BLaER1 (cell line): ENCODE measurements around the gene TENM4.
A peak's percentile ranks its signal among the peaks of the same experiment; 100 is the strongest.

Experiments used
- H3K27ac ChIP-seq: shearing (Covaris generic); formaldehyde crosslinking; 2 replicates; pipeline ENCODE4 v1.8.1; 2022
- H3K27me3 ChIP-seq: shearing (Covaris generic); formaldehyde crosslinking; 2 replicates; pipeline ENCODE4 v1.8.1; 2022
- H3K36me3 ChIP-seq: shearing (Covaris generic); formaldehyde crosslinking; 2 replicates; pipeline ENCODE4 v1.8.1; 2022
- H3K4me1 ChIP-seq: shearing (Covaris generic); formaldehyde crosslinking; 2 replicates; pipeline ENCODE4 v1.8.1; 2022
- H3K4me2 ChIP-seq: shearing (Covaris generic); formaldehyde crosslinking; 2 replicates; pipeline ENCODE4 v1.8.1; 2022
- H3K4me3 ChIP-seq: shearing (Covaris generic); formaldehyde crosslinking; 2 replicates; pipeline ENCODE4 v1.8.1; 2022
- H3K9ac ChIP-seq: shearing (Covaris generic); formaldehyde crosslinking; 2 replicates; pipeline ENCODE4 v1.8.1; 2022
- H3K9me3 ChIP-seq: shearing (Covaris generic); formaldehyde crosslinking; 2 replicates; pipeline ENCODE4 v1.8.1; 2022
- H4K20me1 ChIP-seq: shearing (Covaris generic); formaldehyde crosslinking; 2 replicates; pipeline ENCODE4 v1.8.1; 2022
- Cebpa-rat ChIP-seq: shearing (Covaris generic); IDR thresholded peaks from 2 replicates; pipeline ENCODE4 v1.8.1; 2022

The TENM4 gene

GRCh38 chr11:78850078-78850477, 590.8 kb downstream of the TENM4 start:
- H3K4me3 ChIP-seq: no peak overlapping the region

DNA sequence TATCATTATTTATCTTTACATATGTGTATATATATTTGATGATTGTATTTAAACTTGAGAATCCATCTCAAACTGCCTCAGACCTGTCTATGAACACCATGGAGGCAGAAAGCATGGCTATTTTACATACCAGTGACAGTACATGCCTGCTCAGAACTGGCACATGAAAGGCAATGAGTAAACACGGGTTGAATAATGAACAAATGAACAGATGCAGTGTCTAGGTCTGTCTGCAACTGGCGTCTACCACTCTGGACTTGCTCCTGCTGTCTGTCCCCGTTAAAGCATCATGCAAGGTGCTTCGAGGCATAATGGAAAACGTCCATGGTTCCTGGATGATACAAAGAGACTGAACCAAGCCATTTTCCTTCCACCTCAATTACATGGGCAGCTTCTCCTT, 594.6 kb downstream of the TENM4 start:
- 0 out of 2 replicates have a peak, but pooled peaks cover 4% of the 10 kb centered on the region for H3K36me3 ChIP-seq
- no peaks in the 10 kb centered on the region for H3K27me3 ChIP-seq
- no peak overlapping the region for H3K4me3 ChIP-seq
- TF ChIP-seq Cebpa-rat: no peak
- no peaks in the 10 kb centered on the region for H4K20me1 ChIP-seq
- H3K9me3 ChIP-seq: no peaks in the 10 kb centered on the region
- H3K27ac ChIP-seq: no peak overlapping the region
- no peak overlapping the region for H3K9ac ChIP-seq
- H3K4me2 ChIP-seq: no peak overlapping the region
- no peaks in the 10 kb centered on the region for H3K4me1 ChIP-seq

More at GRCh38 chr11:78850078-78850477, 590.8 kb downstream of the TENM4 start:
- no peaks in the 10 kb centered on the region for H4K20me1 ChIP-seq
- no peak overlapping the region for H3K27ac ChIP-seq
- no peaks in the 10 kb centered on the region for H3K9me3 ChIP-seq
- H3K27me3 ChIP-seq: no peaks in the 10 kb centered on the region
- peaks cover 9% of the 10 kb centered on the region for H3K4me1 ChIP-seq
- no peak overlapping the region for H3K9ac ChIP-seq
- TF ChIP-seq Cebpa-rat: no peak
- no peak overlapping the region for H3K4me2 ChIP-seq
- H3K36me3 ChIP-seq: peaks cover 22% of the 10 kb centered on the region

DNA sequence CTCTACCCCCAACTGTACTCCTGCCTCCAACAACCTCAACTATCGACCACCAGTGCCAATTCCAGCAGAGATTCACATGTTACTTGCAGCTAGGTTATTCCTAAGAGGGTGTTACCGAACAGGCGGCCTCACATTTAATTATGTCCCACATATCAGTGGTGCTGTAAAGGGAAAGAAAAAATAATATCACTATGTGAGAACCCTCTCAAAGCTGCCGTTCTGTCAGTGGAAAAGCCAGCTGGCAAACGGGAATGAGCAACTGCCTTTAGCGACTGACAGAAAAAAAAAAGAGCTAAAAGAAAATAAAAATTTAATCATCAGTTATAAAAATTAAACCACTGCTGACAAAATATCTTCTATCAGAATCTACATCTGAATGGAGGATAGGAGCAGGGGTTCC, 595.3 kb downstream of the TENM4 start:
- H3K9ac ChIP-seq: no peak overlapping the region
- H3K27ac ChIP-seq: no peak overlapping the region
- H3K4me1 ChIP-seq: no peaks in the 10 kb centered on the region
- no peak overlapping the region for H3K4me3 ChIP-seq
- H3K9me3 ChIP-seq: no peaks in the 10 kb centered on the region
- H3K36me3 ChIP-seq: no peaks in the 10 kb centered on the region
- H3K27me3 ChIP-seq: no peaks in the 10 kb centered on the region
- no peak overlapping the region for H3K4me2 ChIP-seq
- TF ChIP-seq Cebpa-rat: no peak
- no peaks in the 10 kb centered on the region for H4K20me1 ChIP-seq

DNA sequence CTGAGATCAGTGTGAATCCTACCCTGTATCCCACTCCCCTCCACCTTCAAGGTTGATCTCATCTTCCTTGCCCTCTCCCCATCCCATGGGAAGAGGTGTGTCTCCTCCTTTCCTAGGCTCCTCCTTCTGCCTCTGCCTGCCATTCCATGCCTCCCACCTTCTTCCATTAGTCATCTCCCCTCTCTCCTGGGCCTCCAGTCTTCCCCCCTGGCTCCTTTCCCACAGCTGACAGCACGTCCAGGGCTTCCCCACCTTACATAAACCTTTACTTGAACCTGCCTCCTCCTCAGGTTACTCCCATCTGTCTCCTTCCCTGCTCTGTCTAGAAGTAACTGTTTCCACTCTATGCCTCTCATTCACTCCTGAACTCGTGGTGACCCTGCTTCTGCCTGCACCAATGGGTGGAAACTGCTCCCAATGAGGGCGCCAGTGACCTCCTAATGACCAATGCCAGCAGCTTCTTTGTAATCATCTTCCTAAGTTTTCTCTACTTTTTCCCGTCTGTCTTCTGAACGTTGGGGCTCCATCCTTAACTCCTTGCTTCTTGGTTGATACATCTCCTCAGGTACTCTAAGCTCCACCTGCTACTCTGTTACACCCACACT, 599.3 kb downstream of the TENM4 start:
- Histone ChIP-seq H3K4me2 (no peak overlapping the region), H3K9me3 (no peaks in the 10 kb centered on the region), H3K4me1 (no peaks in the 10 kb centered on the region), H3K4me3 (no peak overlapping the region), H3K27ac (no peak overlapping the region), H4K20me1 (no peaks in the 10 kb centered on the region), H3K36me3 (no peaks in the 10 kb centered on the region), H3K9ac (no peak overlapping the region), H3K27me3 (no peaks in the 10 kb centered on the region)
- TF ChIP-seq Cebpa-rat: no peak

DNA sequence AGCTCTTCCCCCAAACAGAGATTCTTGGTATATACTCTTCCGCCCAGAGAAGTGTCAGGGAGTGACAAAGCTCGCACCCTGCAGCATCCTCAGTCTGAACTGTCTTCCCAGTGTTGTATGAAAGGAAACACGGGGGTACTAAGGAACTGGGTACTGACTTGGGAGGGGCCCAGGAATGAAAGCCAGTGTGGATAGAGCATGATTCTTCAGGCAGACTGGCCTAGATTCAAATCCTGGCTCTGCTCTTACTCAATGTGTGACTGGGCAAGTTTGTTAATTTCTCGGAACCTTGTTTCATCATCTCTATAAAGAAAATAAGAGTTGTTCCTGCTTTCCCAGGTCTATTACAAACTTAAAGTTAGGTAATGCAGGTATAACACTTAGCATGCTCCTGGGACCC, 600.2 kb downstream of the TENM4 start:
- no peak overlapping the region for H3K9ac ChIP-seq
- no peaks in the 10 kb centered on the region for H4K20me1 ChIP-seq
- H3K9me3 ChIP-seq: no peaks in the 10 kb centered on the region
- no peaks in the 10 kb centered on the region for H3K36me3 ChIP-seq
- no peaks in the 10 kb centered on the region for H3K4me1 ChIP-seq
- H3K27ac ChIP-seq: no peak overlapping the region
- no peak for TF ChIP-seq Cebpa-rat
- H3K27me3 ChIP-seq: no peaks in the 10 kb centered on the region
- H3K4me3 ChIP-seq: no peak overlapping the region
- no peak overlapping the region for H3K4me2 ChIP-seq

GRCh38 chr11:78840200-78840599, 600.6 kb downstream of the TENM4 start:
- Histone ChIP-seq H3K27me3 (no peaks in the 10 kb centered on the region), H3K27ac (no peak overlapping the region), H3K4me1 (peaks cover 4% of the 10 kb centered on the region), H3K9me3 (no peaks in the 10 kb centered on the region), H3K36me3 (no peaks in the 10 kb centered on the region), H3K9ac (no peak overlapping the region), H3K4me3 (no peak overlapping the region), H3K4me2 (no peak overlapping the region), H4K20me1 (no peaks in the 10 kb centered on the region)
- no peak for TF ChIP-seq Cebpa-rat

DNA sequence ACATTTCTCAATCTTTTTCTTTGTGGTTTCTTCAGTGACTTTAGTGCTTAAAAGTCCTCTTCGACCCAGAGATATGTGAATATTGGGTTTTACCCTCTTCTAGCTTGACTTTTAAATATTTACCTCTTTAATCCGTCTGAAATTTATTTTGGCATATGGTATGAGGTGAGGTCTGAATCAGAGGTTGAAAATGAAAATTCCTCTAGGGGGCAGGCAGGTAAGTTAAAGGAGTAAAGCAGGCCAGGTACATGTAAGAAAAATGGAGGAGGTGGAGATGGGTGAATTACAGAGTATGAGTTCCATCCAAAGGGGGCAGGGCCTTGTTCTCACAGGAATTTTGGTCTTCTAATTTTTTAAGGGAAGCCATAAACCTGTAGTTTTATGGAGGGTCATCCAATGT, 602.4 kb downstream of the TENM4 start:
- H3K4me1 ChIP-seq: peaks cover 10% of the 10 kb centered on the region
- H3K9ac ChIP-seq: no peak overlapping the region
- no peak overlapping the region for H3K27ac ChIP-seq
- H4K20me1 ChIP-seq: no peaks in the 10 kb centered on the region
- no peaks in the 10 kb centered on the region for H3K36me3 ChIP-seq
- no peak for TF ChIP-seq Cebpa-rat
- H3K9me3 ChIP-seq: no peaks in the 10 kb centered on the region
- no peak overlapping the region for H3K4me2 ChIP-seq
- H3K27me3 ChIP-seq: no peaks in the 10 kb centered on the region
- no peak overlapping the region for H3K4me3 ChIP-seq

- Histone ChIP-seq H4K20me1 (no peaks in the 10 kb centered on the region), H3K4me2 (no peak overlapping the region; the same call in 1 of the 2 replicates), H3K9me3 (no peaks in the 10 kb centered on the region), H3K4me3 (no peak overlapping the region), H3K9ac (no peak overlapping the region), H3K36me3 (peaks cover 6% of the 10 kb centered on the region; the same call in 1 of the 2 replicates), H3K27me3 (no peaks in the 10 kb centered on the region), H3K4me1 (peaks cover 10% of the 10 kb centered on the region), H3K27ac (no peak overlapping the region)
- TF ChIP-seq Cebpa-rat: no peak
Observed at GRCh38 chr11:78835646-78836045, 605.2 kb downstream of the TENM4 start.

DNA sequence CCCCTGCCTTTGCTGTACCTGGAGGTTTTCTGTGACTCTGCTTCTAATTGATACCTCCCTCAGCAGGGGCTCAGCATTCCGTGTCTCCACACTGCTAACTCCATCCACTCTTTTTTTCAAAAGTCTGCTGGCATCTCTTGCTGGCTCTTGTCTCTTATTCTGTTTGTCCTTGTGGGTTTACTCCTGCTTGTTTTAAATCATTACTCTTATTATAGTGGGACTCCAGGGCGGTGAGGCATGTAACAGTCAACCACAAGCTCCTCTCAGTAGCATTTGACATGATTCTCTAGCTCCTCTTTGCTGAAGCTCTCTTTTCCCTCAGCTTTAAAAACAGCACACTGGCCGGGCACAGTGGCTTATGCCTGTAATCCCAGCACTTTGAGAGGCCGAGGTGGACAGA, 605.9 kb downstream of the TENM4 start:
- Histone ChIP-seq H3K27ac (no peak overlapping the region), H3K4me2 (peak overlapping the region; percentile 23; the same call in 1 of the 2 replicates), H3K9ac (no peak overlapping the region), H3K4me3 (no peak overlapping the region), H3K4me1 (peaks cover 10% of the 10 kb centered on the region), H4K20me1 (no peaks in the 10 kb centered on the region), H3K36me3 (peaks cover 6% of the 10 kb centered on the region; the same call in 1 of the 2 replicates), H3K9me3 (no peaks in the 10 kb centered on the region), H3K27me3 (no peaks in the 10 kb centered on the region)
- no peak for TF ChIP-seq Cebpa-rat

DNA sequence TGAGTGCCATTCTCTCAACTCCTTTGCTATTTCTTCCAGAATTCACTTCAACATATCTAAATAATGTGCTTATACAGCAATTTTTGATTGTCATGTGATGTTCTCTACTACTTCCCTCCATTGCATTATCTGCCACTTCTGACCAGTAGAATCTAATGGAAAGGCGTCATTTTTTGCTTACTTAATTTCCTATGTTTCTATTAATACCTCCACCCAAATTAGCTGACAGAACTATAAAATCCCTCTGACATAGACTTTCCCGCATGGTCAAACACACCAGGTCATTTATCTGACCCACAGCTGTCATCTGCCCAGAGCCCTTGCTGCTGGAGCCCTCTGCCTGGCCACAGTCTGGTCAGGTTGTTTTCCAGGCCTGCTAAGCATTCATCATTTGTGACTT, 607.6 kb downstream of the TENM4 start:
- Histone ChIP-seq H3K9ac (no peak overlapping the region), H4K20me1 (no peaks in the 10 kb centered on the region), H3K4me1 (peaks cover 10% of the 10 kb centered on the region), H3K4me3 (no peak overlapping the region), H3K27ac (no peak overlapping the region), H3K4me2 (no peak overlapping the region), H3K27me3 (no peaks in the 10 kb centered on the region), H3K9me3 (no peaks in the 10 kb centered on the region), H3K36me3 (peaks cover 10% of the 10 kb centered on the region; the same call in 1 of the 2 replicates)
- TF ChIP-seq Cebpa-rat: no peak
